ENCODE data around the gene DENND1C.

Gene DENND1C

GRCh38 chr19:6427131-6427530 lies 54.5 kb downstream of the DENND1C start:
- Histone ChIP-seq H3K4me3 (ENCODE audit: low read depth in 1 of 5, low read length in 5 of 5) (no peak overlapping the region), H3K9ac (ENCODE audit: low read length in 5 of 5) (no peak overlapping the region), H3K27me3 (ENCODE audit: control insufficient read depth in 5 of 5, insufficient read depth in 4 of 5, low read length in 5 of 5) (no peaks in the 10 kb centered on the region), H3K36me3 (ENCODE audit: control insufficient read depth in 5 of 5, insufficient read depth in 5 of 5, low read length in 5 of 5) (peaks cover 0 to 2% (median under 1%) of the 10 kb centered on the region in 5 donors), H3K4me1 (ENCODE audit: control insufficient read depth in 5 of 5, insufficient read depth in 5 of 5, low read length in 5 of 5) (peaks cover 2 to 27% (median 24%) of the 10 kb centered on the region in 5 donors), H3K9me3 (ENCODE audit: control insufficient read depth in 5 of 5, low read length in 5 of 5) (peaks cover 0 to 3% (median 0%) of the 10 kb centered on the region in 5 donors), H3K27ac (ENCODE audit: low read depth, low read length) (no peak overlapping the region)

GRCh38 chr19:6425732-6426620 lies 55.6 kb downstream of the DENND1C start:
- Histone ChIP-seq H3K4me3 (ENCODE audit: low read depth in 1 of 5, low read length in 5 of 5) (peak overlapping the region; percentile 29 to 51 (median 44)), H3K27ac (ENCODE audit: low read depth, low read length) (peak overlapping the region; percentile 74), H3K4me1 (ENCODE audit: control insufficient read depth in 5 of 5, insufficient read depth in 5 of 5, low read length in 5 of 5) (peaks cover 2 to 38% (median 29%) of the 10 kb centered on the region in 5 donors), H3K36me3 (ENCODE audit: control insufficient read depth in 5 of 5, insufficient read depth in 5 of 5, low read length in 5 of 5) (peaks cover 0 to 12% (median 12%) of the 10 kb centered on the region in 5 donors), H3K9ac (ENCODE audit: low read length in 5 of 5) (no peak overlapping the region), H3K27me3 (ENCODE audit: control insufficient read depth in 5 of 5, insufficient read depth in 4 of 5, low read length in 5 of 5) (no peaks in the 10 kb centered on the region), H3K9me3 (ENCODE audit: control insufficient read depth in 5 of 5, low read length in 5 of 5) (peaks cover 0 to 3% (median 0%) of the 10 kb centered on the region in 5 donors)

- Histone ChIP-seq H3K4me1 (ENCODE audit: control insufficient read depth in 5 of 5, insufficient read depth in 5 of 5, low read length in 5 of 5) (peaks cover 2 to 40% (median 29%) of the 10 kb centered on the region in 5 donors), H3K9ac (ENCODE audit: low read length in 5 of 5) (no peak overlapping the region)
Observed at GRCh38 chr19:6424939-6425731, 56.5 kb downstream of the DENND1C start.

GRCh38 chr19:6424195-6424938 lies 57.2 kb downstream of the DENND1C start, which contains the start of gene KHSRP:
KHSRP (minus strand) TSS chr19:6424811; CDS start chr19:6424701, 110 bp downstream.
- Histone ChIP-seq H3K27me3 (ENCODE audit: control insufficient read depth in 5 of 5, insufficient read depth in 4 of 5, low read length in 5 of 5) (no peaks in the 10 kb centered on the region), H3K4me1 (ENCODE audit: control insufficient read depth in 5 of 5, insufficient read depth in 5 of 5, low read length in 5 of 5) (peaks cover 2 to 43% (median 29%) of the 10 kb centered on the region in 5 donors)

More at GRCh38 chr19:6424939-6425731, 56.5 kb downstream of the DENND1C start:
- Histone ChIP-seq H3K9me3 (ENCODE audit: control insufficient read depth in 5 of 5, low read length in 5 of 5) (peaks cover 0 to 3% (median 0%) of the 10 kb centered on the region in 5 donors), H3K36me3 (ENCODE audit: control insufficient read depth in 5 of 5, insufficient read depth in 5 of 5, low read length in 5 of 5) (peaks cover 0 to 21% (median 20%) of the 10 kb centered on the region in 5 donors), H3K4me3 (ENCODE audit: low read depth in 1 of 5, low read length in 5 of 5) (peak overlapping the region; percentile 29 to 51 (median 44)), H3K27me3 (ENCODE audit: control insufficient read depth in 5 of 5, insufficient read depth in 4 of 5, low read length in 5 of 5) (no peaks in the 10 kb centered on the region), H3K27ac (ENCODE audit: low read depth, low read length) (peak overlapping the region; percentile 74)

GRCh38 chr19:6423499-6424194 lies 57.9 kb downstream of the DENND1C start:
- Histone ChIP-seq H3K4me3 (ENCODE audit: low read depth in 1 of 5, low read length in 5 of 5) (peak overlapping the region; percentile 70 to 94 (median 82)), H3K27ac (ENCODE audit: low read depth, low read length) (peak overlapping the region; percentile 69), H3K4me1 (ENCODE audit: control insufficient read depth in 5 of 5, insufficient read depth in 5 of 5, low read length in 5 of 5) (peaks cover 2 to 43% (median 29%) of the 10 kb centered on the region in 5 donors)

More at GRCh38 chr19:6424195-6424938, 57.2 kb downstream of the DENND1C start, which contains the start of gene KHSRP:
- peaks cover 0 to 28% (median 28%) of the 10 kb centered on the region in 5 donors for H3K36me3 ChIP-seq (ENCODE audit: control insufficient read depth in 5 of 5, insufficient read depth in 5 of 5, low read length in 5 of 5)
- peak within 1 kb of the TSS; percentile 70 to 94 (median 82) for H3K4me3 ChIP-seq (ENCODE audit: low read depth in 1 of 5, low read length in 5 of 5)
- peak within 1 kb of the TSS; percentile 48 to 96 (median 84) for H3K9ac ChIP-seq (ENCODE audit: low read length in 5 of 5)
- H3K27ac ChIP-seq (ENCODE audit: low read depth, low read length): peak within 1 kb of the TSS; percentile 74
- H3K9me3 ChIP-seq (ENCODE audit: control insufficient read depth in 5 of 5, low read length in 5 of 5): peaks cover 0 to 3% (median 0%) of the 10 kb centered on the region in 5 donors

GRCh38 chr19:6421075-6422014 lies 60.2 kb downstream of the DENND1C start:
- Histone ChIP-seq H3K4me3 (ENCODE audit: low read depth in 1 of 5, low read length in 5 of 5) (no peak overlapping the region), H3K9ac (ENCODE audit: low read length in 5 of 5) (peak overlapping the region in 3 of 5 donors; percentile 9 to 86 (median 57)), H3K9me3 (ENCODE audit: control insufficient read depth in 5 of 5, low read length in 5 of 5) (peaks cover 0 to 3% (median 0%) of the 10 kb centered on the region in 5 donors), H3K27me3 (ENCODE audit: control insufficient read depth in 5 of 5, insufficient read depth in 4 of 5, low read length in 5 of 5) (no peaks in the 10 kb centered on the region), H3K36me3 (ENCODE audit: control insufficient read depth in 5 of 5, insufficient read depth in 5 of 5, low read length in 5 of 5) (peaks cover 0 to 59% (median 58%) of the 10 kb centered on the region in 5 donors), H3K27ac (ENCODE audit: low read depth, low read length) (no peak overlapping the region), H3K4me1 (ENCODE audit: control insufficient read depth in 5 of 5, insufficient read depth in 5 of 5, low read length in 5 of 5) (peaks cover 2 to 43% (median 29%) of the 10 kb centered on the region in 5 donors)

More at GRCh38 chr19:6423499-6424194, 57.9 kb downstream of the DENND1C start:
- H3K27me3 ChIP-seq (ENCODE audit: control insufficient read depth in 5 of 5, insufficient read depth in 4 of 5, low read length in 5 of 5): no peaks in the 10 kb centered on the region
- H3K9me3 ChIP-seq (ENCODE audit: control insufficient read depth in 5 of 5, low read length in 5 of 5): peaks cover 0 to 3% (median 0%) of the 10 kb centered on the region in 5 donors
- H3K9ac ChIP-seq (ENCODE audit: low read length in 5 of 5): peak overlapping the region; percentile 48 to 96 (median 84)
- peaks cover 0 to 36% (median 35%) of the 10 kb centered on the region in 5 donors for H3K36me3 ChIP-seq (ENCODE audit: control insufficient read depth in 5 of 5, insufficient read depth in 5 of 5, low read length in 5 of 5)

- Histone ChIP-seq H3K27me3 (ENCODE audit: control insufficient read depth in 5 of 5, insufficient read depth in 4 of 5, low read length in 5 of 5) (no peaks in the 10 kb centered on the region), H3K27ac (ENCODE audit: low read depth, low read length) (no peak overlapping the region), H3K36me3 (ENCODE audit: control insufficient read depth in 5 of 5, insufficient read depth in 5 of 5, low read length in 5 of 5) (peaks cover 0 to 82% (median 79%) of the 10 kb centered on the region in 5 donors)
Observed at GRCh38 chr19:6418562-6418932, 63.0 kb downstream of the DENND1C start.

More at GRCh38 chr19:6418562-6418932, 63.0 kb downstream of the DENND1C start:
- H3K9me3 ChIP-seq (ENCODE audit: control insufficient read depth in 5 of 5, low read length in 5 of 5): no peaks in the 10 kb centered on the region
- no peak overlapping the region for H3K9ac ChIP-seq (ENCODE audit: low read length in 5 of 5)
- H3K4me3 ChIP-seq (ENCODE audit: low read depth in 1 of 5, low read length in 5 of 5): no peak overlapping the region
- H3K4me1 ChIP-seq (ENCODE audit: control insufficient read depth in 5 of 5, insufficient read depth in 5 of 5, low read length in 5 of 5): peaks cover 0 to 33% (median 24%) of the 10 kb centered on the region in 5 donors

All from subcutaneous abdominal adipose tissue (tissue), 5 donors.